Measurements from ENCODE around the gene TENM4.
"Not testable (repeated sequence)": the region's sequence is repeated elsewhere in the genome, so short reads cannot be mapped to it uniquely, and the experiment has no call there.

TENM4 gene

GRCh38 chr11:79208126-79208525 is 232.7 kb downstream of the TENM4 start:
- no peak for DNase-seq (ENCODE audit: low spot score)

GRCh38 chr11:79206951-79207350 is 233.9 kb downstream of the TENM4 start:
- no peak for DNase-seq (ENCODE audit: low spot score)

- DNase-seq (ENCODE audit: low spot score): no peak
Observed at GRCh38 chr11:79205786-79206185, 235.0 kb downstream of the TENM4 start.

- no peak for DNase-seq (ENCODE audit: low spot score)
Observed at GRCh38 chr11:79201677-79202347, 239.0 kb downstream of the TENM4 start.

GRCh38 chr11:79200398-79201070 is 240.3 kb downstream of the TENM4 start:
- no peak for DNase-seq (ENCODE audit: low spot score)

- DNase-seq (ENCODE audit: low spot score): no peak
Observed at GRCh38 chr11:79199729-79200354, 241.0 kb downstream of the TENM4 start.

GRCh38 chr11:79198898-79199250 is 242.0 kb downstream of the TENM4 start:
- DNase-seq (ENCODE audit: low spot score): no peak

GRCh38 chr11:79198203-79198897 is 242.5 kb downstream of the TENM4 start:
- no peak for DNase-seq (ENCODE audit: low spot score)

- DNase-seq (ENCODE audit: low spot score): no peak
Observed at GRCh38 chr11:79196950-79197349, 243.9 kb downstream of the TENM4 start.

GRCh38 chr11:79195209-79195608 is 245.6 kb downstream of the TENM4 start:
- DNase-seq (ENCODE audit: low spot score): no peak

- no peak for DNase-seq (ENCODE audit: low spot score)
Observed at GRCh38 chr11:79193663-79194310, 247.0 kb downstream of the TENM4 start.

- DNase-seq (ENCODE audit: low spot score): no peak
Observed at GRCh38 chr11:79192836-79193235, 248.0 kb downstream of the TENM4 start.

GRCh38 chr11:79191716-79192115 is 249.1 kb downstream of the TENM4 start:
- not testable (repeated sequence) for DNase-seq (ENCODE audit: low spot score)

GRCh38 chr11:79190553-79190952 is 250.3 kb downstream of the TENM4 start:
- not testable (repeated sequence) for DNase-seq (ENCODE audit: low spot score)

GRCh38 chr11:79189601-79190000 is 251.2 kb downstream of the TENM4 start:
- no peak for DNase-seq (ENCODE audit: low spot score)

- no peak for DNase-seq (ENCODE audit: low spot score)
Observed at GRCh38 chr11:79189055-79189454, 251.8 kb downstream of the TENM4 start.

GRCh38 chr11:79186669-79187068 is 254.2 kb downstream of the TENM4 start:
- no peak for DNase-seq (ENCODE audit: low spot score)

GRCh38 chr11:79185351-79185750 is 255.5 kb downstream of the TENM4 start:
- DNase-seq (ENCODE audit: low spot score): no peak

GRCh38 chr11:79184285-79184684 is 256.5 kb downstream of the TENM4 start:
- DNase-seq (ENCODE audit: low spot score): no peak

GRCh38 chr11:79182794-79183193 is 258.0 kb downstream of the TENM4 start:
- DNase-seq (ENCODE audit: low spot score): no peak

- no peak for DNase-seq (ENCODE audit: low spot score)
Observed at GRCh38 chr11:79179087-79179486, 261.7 kb downstream of the TENM4 start.
